Activated CD8-positive, alpha-beta memory T cell treated with anti-CD3 and anti-CD28 coated beads, Interleukin-2, amount 50 U/mL, for 4 hours (primary cell): ENCODE measurements around the gene C16orf86.

Experiments used
- DNase-seq: peaks from one replicate; pipeline ENCODE4 v3.0.0-alpha.2; 2020

Gene C16orf86

DNA sequence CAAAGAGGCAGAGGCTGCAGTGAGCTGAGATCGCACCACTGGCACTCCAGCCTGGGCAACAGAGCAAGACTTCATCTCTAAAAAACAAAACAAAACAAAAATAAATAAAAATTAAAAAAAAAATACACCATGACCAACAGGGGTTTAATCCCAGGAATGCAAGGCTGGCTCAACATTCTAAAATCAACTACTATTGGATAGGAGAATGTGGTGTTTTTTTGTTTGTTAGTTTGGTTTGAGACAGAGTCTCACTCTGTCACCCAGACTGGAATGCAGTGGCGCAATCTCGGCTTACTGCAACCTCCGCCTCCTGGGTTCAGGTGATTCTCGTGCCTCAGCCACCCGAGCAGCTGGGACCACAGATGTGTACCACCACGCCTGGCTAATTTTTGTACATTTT is 32.7 kb downstream of the C16orf86 start:
- DNase-seq: no peak

DNA sequence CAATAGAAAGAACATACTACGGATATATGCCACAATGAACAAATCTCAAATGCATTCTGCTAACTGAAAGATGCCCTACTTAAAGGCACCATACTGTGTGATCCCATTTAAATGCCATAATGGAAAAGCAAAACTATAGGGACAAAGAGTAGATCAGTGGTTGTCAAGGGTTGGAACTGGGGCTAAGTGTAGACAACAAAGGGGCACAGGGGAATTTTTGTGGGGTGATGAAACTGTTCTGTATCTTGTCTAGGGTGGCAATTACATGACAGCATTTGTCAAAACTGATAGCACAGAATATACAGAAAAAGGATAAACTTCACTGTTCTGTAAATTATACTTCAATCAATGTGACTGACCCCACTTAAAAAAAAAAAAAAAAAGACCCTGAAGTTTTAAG is 34.8 kb downstream of the C16orf86 start:
- no peak for DNase-seq

DNA sequence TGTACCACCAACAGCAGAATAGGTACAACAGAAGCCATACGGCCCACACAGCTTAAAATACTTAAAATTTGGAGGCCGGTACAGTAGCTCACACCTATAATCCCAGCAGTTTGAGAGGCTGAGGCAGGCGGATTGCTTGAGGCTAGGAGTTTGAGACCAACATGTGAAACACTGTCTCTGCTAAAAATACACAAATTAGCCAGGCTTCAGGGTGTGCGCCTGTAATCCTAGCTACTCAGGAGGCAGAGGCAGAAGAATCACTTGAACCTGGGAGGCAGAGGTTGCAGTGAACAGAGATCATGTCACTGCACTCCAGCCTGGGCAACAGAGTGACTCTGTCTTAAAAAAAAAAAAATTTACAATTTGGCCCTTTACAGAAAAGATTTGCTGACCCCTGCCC is 35.5 kb downstream of the C16orf86 start:
- no peak for DNase-seq

DNA sequence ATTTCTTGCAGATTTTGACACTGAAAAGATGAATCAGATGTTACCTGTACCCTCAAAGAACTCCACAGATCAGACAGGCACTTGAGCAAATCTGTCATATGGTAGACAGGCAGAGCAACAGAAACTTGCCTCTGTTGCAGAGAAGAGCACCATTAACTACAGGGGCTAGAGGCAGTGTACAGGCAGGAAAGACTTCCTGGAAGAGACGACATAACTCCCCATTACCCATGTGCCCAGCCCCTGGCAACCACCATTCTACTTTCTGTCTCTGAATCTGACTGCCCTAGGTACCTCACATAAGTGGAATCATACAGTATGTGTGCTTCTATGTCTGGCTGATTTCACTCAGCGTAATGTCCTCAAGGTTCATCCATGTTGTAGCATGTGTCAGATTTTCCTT is 37.0 kb downstream of the C16orf86 start:
- DNase-seq: no peak

DNA sequence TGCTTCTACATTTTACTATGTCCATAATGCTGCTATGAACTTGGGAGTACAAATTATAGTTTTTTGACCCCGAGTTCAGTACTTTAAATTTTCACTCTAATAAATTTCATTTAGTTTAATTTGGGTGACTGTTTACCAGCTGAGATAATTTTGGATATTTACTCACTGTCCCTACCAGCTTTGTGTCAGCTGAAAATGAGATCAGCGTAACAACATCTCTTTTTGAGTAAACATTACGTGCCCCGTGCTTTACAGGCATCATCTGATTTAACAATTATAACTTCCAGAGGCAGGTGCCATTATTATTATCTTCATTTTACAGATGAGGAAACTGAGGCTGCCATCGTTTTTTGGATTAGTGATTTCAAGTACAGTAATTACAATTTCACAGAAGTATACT is 37.5 kb downstream of the C16orf86 start:
- no peak for DNase-seq

DNA sequence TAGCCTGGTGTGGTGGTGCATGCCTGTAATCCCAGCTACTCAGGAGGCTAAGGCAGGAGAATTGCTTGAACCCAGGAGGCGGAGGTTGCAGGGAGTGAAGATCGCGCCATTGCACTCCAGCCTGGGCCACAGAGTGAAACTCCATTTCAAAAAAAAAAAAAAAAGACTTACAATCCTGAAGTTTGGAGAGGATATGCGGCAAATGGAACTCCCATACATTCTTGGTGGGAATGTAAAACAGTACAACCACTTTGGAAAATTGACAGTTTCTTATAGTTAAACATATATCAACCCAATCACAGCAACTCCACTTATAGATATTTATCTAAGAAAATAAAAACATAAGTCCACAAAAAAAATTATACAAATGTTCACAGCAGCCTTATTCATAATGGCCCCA is 40.6 kb downstream of the C16orf86 start:
- no peak for DNase-seq

DNA sequence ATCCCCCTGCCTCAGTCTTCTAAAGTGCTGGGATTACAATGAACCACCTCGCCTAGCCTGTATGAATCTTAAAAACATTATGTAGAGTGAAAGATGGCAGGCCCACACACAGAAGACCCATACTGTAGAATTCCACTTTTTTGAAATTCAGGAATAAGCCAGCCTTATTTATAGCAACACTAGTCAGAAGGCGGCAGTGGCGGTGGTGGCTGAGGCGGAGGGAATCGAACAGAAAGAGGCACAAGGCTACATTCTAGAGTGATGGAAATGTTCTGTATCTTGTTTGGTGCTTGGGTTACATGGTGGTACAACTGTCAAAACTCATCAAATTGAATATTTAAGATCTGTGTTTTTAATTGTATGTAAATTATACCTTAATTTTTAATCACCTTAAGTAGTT is 41.2 kb downstream of the C16orf86 start:
- DNase-seq: no peak

DNA sequence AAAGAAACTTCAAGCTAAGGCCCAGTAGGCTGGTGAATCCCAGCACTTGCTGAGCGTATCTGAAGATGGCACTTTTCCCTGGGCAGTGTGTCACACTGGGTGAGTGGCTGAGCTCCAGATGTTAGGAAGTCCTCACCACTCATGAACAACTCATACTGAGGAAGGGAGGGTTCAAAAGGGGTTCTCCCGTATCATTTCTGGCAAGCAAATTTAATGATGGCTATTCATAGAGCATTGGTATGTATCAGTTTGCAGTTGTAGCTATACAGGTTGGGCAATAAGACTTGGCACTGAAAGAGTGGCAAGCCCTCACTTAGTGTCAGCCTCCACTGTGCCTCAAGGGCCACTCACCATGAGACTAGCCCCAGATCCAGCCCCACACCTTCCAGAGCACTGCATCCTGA is 41.8 kb downstream of the C16orf86 start:
- DNase-seq: no peak

DNA sequence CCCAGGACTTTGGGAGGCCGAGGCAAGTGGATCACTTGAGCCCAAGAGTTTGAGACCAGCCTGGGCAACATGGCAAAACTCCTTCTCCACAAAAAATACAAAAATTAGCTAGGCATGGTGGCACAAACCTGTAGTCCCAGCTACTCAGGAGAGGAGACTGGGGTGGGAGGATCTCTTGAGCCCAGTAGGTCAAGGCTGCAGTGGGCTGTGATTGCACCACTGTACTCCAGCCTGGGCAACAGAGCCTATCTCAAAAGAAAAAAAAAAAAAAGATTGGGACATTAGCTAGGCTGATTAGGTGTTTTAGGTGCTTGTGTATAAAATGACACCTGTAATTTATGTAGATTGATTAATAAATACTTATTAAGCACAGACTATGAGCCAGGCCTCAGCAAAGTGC is 42.4 kb downstream of the C16orf86 start:
- no peak for DNase-seq

DNA sequence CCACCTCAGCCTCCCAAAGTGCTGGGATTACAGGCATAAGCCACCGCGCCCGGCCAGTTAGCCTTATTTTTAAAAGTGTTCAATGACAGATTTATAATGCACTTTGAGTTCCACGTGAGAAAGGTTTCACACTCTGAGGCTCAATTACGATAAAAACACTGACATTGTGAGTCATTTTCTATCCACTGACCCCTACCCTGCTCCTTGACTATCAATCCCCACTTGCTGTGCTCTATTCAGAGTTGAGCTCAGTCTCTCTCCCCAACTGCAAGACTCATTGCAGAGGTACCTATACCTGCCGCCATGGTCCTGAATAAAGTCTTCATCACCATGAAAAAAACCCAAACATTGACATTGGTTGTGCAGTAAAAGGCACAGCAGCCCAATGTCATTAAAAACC is 44.0 kb downstream of the C16orf86 start:
- no peak for DNase-seq

DNA sequence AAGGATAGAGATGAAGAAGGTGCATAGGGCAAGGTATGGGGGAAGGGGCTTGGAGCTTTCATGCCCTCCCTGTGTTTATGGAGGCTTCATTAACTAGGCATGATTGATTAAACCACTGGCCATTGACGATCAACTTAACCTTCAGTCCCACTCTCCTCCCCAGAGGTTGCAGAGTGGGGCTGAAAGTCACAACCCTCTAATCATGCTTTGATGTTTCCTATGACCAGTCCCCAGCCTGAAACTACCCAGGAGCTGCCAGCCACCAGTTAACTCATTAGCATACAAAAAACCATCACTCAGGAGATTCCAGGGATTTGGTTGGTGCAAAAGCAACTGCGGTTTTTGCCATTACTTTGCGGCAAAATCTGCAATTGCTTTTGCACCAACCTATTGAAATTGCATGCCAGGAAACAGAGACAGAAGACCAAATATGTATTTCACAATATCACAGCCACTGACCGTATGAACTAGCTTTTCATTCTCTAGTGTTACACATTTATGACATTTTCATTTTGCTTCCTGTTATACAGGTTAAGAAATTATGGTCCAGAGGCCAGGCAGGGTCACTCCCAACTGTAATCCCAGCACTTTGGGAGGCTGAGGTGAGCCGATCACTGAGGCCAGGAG is 47.1 kb downstream of the C16orf86 start:
- no peak for DNase-seq

DNA sequence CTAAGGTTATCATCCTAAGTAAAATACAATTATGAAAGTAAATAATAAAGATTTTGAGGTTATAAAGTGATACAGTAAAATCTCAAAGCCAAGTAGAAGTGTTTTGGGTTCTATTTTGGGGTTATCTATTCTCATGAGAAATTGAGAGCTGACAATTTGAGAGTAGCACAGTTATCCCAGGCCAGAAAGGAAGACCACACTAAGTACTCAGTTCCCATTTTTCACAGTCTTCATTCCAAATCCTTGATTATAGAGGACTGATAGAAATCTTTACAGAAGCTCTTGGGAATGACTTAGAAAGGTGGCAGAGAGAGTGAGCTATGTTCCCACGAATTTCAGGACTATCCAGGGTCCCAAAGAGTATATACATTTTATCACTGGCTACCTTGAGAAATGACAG is 47.9 kb downstream of the C16orf86 start:
- DNase-seq: no peak

DNA sequence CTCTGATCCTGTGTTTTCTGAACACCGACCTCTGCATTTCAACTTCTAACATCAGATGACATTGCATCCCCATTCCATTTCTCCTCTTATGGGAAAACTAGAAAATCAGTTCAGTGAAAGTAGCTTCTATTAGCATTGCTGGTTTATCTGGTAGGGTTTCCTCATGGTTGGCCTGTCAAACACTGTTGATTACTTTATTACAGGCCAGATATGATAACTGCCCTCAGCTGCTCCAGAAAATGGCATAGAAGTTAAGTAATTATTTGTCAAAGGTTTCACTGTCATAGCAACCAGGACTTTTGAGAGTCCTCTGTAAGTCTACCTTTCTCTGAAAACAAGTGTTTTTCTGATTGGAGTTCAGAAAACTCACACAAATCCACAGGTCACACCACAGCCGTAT is 49.5 kb downstream of the C16orf86 start:
- DNase-seq: no peak
